Type B pancreatic cell (in vitro differentiated cells): ENCODE results near the gene DOCK3. TPM values are rescaled to one million over a fixed set of nuclear protein-coding genes. Genes with fewer than 3 reads are reported as not detected.
"Not testable (repeated sequence)": the region's sequence is repeated elsewhere in the genome, so short reads cannot be mapped to it uniquely, and the experiment has no call there.

Source experiments
- DNase-seq: peaks from one replicate; pipeline ENCODE4 v3.0.0; 2021; ENCODE audit warnings: mixed read lengths; ENCODE audit not compliant: unreplicated experiment; ENCODE audit errors: extremely low spot score
- H3K27ac Mint-ChIP-seq: 2 replicates; pipeline ENCODE4 v1.8.0; 2021; ENCODE audit warnings: mild to moderate bottlenecking, mixed read lengths
- H3K27me3 Mint-ChIP-seq: 2 replicates; pipeline ENCODE4 v1.8.0; 2021; ENCODE audit warnings: mixed read lengths
- H3K36me3 Mint-ChIP-seq: 2 replicates; pipeline ENCODE4 v1.8.0; 2021; ENCODE audit warnings: mixed read lengths
- H3K4me1 Mint-ChIP-seq: one replicate; pipeline ENCODE4 v1.8.0; 2021; ENCODE audit warnings: mixed read lengths; ENCODE audit not compliant: unreplicated experiment
- H3K4me3 Mint-ChIP-seq: 2 replicates; pipeline ENCODE4 v1.8.0; 2021; ENCODE audit warnings: mild to moderate bottlenecking, mixed read lengths
- H3K9me3 Mint-ChIP-seq: 2 replicates; pipeline ENCODE4 v1.8.0; 2021; ENCODE audit warnings: mixed read lengths
- CTCF ChIP-seq: fragments of 200-600 bp; sonication (generic); conservative IDR thresholded peaks from 2 replicates; pipeline ENCODE4 v1.5.0; 2021; ENCODE audit warnings: antibody characterized with exemption, mild to moderate bottlenecking
- total RNA-seq: library from RNA; stranded (reverse); gene quantifications from 2 replicates; pipeline ENCODE4 v1.2.1, GENCODE V29; 2021; ENCODE audit warnings: low replicate concordance

The DOCK3 gene
- total RNA-seq, 1 donor from 2014 or later: 5.9 TPM

GRCh38 chr3:50759015-50759414 lies 84.3 kb downstream of the DOCK3 start:
- Mint-ChIP-seq H3K4me1 (no peaks in the 10 kb centered on the region), H3K4me3 (no peak overlapping the region), H3K9me3 (peaks cover 5% of the 10 kb centered on the region), H3K27me3 (no peaks in the 10 kb centered on the region), H3K27ac (no peak overlapping the region), H3K36me3 (no peaks in the 10 kb centered on the region)
- DNase-seq: no peak
- no peak for TF ChIP-seq CTCF

GRCh38 chr3:50777680-50778079 lies 103.0 kb downstream of the DOCK3 start:
- Mint-ChIP-seq H3K4me1 (no peaks in the 10 kb centered on the region), H3K4me3 (no peak overlapping the region), H3K27ac (no peak overlapping the region), H3K9me3 (no peaks in the 10 kb centered on the region), H3K36me3 (no peaks in the 10 kb centered on the region), H3K27me3 (no peaks in the 10 kb centered on the region)
- no peak for TF ChIP-seq CTCF
- DNase-seq: no peak

GRCh38 chr3:50781766-50782165 lies 107.0 kb downstream of the DOCK3 start:
- not testable (repeated sequence) for H3K27me3 Mint-ChIP-seq, H3K4me1 Mint-ChIP-seq, H3K27ac Mint-ChIP-seq, H3K9me3 Mint-ChIP-seq, H3K36me3 Mint-ChIP-seq, DNase-seq, H3K4me3 Mint-ChIP-seq

- DNase-seq: no peak
- H3K27ac Mint-ChIP-seq: no peak overlapping the region
- peaks cover 9% of the 10 kb centered on the region for H3K36me3 Mint-ChIP-seq
- H3K4me1 Mint-ChIP-seq: no peaks in the 10 kb centered on the region
- no peak overlapping the region for H3K4me3 Mint-ChIP-seq
- peaks cover 8% of the 10 kb centered on the region for H3K9me3 Mint-ChIP-seq
- no peak for TF ChIP-seq CTCF
- H3K27me3 Mint-ChIP-seq: no peaks in the 10 kb centered on the region
These were observed 111.9 kb downstream of the DOCK3 start for GRCh38 chr3:50786631-50787030.

- H3K9me3 Mint-ChIP-seq, H3K4me1 Mint-ChIP-seq, H3K4me3 Mint-ChIP-seq, H3K27me3 Mint-ChIP-seq, H3K27ac Mint-ChIP-seq, DNase-seq, H3K36me3 Mint-ChIP-seq: not testable (repeated sequence)
These were observed 116.2 kb downstream of the DOCK3 start for GRCh38 chr3:50790894-50791293.

- no peaks in the 10 kb centered on the region for H3K9me3 Mint-ChIP-seq
- H3K4me3 Mint-ChIP-seq: no peak overlapping the region
- no peaks in the 10 kb centered on the region for H3K4me1 Mint-ChIP-seq
- no peak for TF ChIP-seq CTCF
- DNase-seq: no peak
- H3K27me3 Mint-ChIP-seq: no peaks in the 10 kb centered on the region
- H3K36me3 Mint-ChIP-seq: no peaks in the 10 kb centered on the region
- H3K27ac Mint-ChIP-seq: no peak overlapping the region
These were observed 117.8 kb downstream of the DOCK3 start for GRCh38 chr3:50792568-50792967.

- peaks cover 11% of the 10 kb centered on the region for H3K36me3 Mint-ChIP-seq
These were observed 129.1 kb downstream of the DOCK3 start for GRCh38 chr3:50803805-50804204.

GRCh38 chr3:50804376-50804775 lies 129.6 kb downstream of the DOCK3 start:
- not testable (repeated sequence) for H3K27ac Mint-ChIP-seq, H3K9me3 Mint-ChIP-seq, H3K27me3 Mint-ChIP-seq, DNase-seq, H3K4me3 Mint-ChIP-seq
- Mint-ChIP-seq H3K36me3 (peaks cover 12% of the 10 kb centered on the region), H3K4me1 (peaks cover 11% of the 10 kb centered on the region)

More at GRCh38 chr3:50803805-50804204, 129.1 kb downstream of the DOCK3 start:
- H3K4me1 Mint-ChIP-seq: peaks cover 11% of the 10 kb centered on the region
- H3K4me3 Mint-ChIP-seq, H3K27ac Mint-ChIP-seq, H3K27me3 Mint-ChIP-seq, H3K9me3 Mint-ChIP-seq, DNase-seq: not testable (repeated sequence)
